ENCODE data around the gene ANLN. TPM values are rescaled to one million over a fixed set of nuclear protein-coding genes. Genes with fewer than 3 reads are reported as not detected.

Gene ANLN
- total and polyA plus RNA-seq, 9 of the 15 experiments (the other 6 are each of a cell fraction or from before 2014, with no cell fraction given): 18.1 to 66.2 (median 38.7) TPM

DNA sequence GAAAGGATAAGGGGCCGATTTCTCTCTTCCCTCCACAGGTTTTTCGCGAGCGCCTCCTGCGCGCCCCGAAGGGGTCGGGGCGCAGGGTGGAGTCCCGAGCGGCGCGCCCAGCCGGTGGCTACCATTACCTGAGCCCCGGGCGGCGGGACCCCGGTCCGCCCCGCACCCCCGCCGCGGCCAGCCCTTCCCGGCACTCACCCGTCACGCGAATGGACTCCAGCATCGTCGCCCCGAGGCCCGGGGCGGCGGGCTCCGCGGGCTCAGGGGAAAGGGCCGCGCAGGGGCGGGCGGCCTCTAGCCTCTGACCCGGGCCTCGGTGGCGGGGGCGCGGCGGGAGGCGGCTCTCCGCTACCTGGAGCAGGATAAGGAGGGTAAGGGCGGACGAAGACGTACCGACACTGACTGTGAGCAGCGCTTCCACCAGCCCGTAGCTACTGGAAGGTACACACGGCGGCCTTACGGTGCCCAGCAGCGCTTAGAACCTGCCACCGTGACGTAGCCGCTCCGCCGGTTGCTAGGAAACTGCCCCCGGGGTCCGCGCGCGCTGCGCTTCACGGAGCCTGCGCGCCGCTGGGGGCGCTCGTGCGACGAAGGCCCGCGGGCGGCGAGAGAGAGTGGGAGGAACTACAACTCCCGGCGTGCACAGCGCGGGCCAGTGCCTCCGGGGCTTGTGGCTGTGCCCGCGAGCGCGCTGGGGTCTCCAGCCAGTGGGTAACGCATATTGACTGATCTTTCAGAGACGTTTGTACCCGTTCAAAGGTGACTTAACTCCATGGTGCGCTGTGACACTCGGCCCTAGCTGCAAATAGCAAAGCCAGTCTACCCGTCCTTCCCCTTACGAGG, 22.7 kb upstream of the ANLN start (continued):
- TF ChIP-seq, protein P1, sequence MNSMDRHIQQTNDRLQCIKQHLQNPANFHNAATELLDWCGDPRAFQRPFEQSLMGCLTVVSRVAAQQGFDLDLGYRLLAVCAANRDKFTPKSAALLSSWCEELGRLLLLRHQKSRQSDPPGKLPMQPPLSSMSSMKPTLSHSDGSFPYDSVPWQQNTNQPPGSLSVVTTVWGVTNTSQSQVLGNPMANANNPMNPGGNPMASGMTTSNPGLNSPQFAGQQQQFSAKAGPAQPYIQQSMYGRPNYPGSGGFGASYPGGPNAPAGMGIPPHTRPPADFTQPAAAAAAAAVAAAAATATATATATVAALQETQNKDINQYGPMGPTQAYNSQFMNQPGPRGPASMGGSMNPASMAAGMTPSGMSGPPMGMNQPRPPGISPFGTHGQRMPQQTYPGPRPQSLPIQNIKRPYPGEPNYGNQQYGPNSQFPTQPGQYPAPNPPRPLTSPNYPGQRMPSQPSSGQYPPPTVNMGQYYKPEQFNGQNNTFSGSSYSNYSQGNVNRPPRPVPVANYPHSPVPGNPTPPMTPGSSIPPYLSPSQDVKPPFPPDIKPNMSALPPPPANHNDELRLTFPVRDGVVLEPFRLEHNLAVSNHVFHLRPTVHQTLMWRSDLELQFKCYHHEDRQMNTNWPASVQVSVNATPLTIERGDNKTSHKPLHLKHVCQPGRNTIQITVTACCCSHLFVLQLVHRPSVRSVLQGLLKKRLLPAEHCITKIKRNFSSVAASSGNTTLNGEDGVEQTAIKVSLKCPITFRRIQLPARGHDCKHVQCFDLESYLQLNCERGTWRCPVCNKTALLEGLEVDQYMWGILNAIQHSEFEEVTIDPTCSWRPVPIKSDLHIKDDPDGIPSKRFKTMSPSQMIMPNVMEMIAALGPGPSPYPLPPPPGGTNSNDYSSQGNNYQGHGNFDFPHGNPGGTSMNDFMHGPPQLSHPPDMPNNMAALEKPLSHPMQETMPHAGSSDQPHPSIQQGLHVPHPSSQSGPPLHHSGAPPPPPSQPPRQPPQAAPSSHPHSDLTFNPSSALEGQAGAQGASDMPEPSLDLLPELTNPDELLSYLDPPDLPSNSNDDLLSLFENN (IDR thresholded peaks at IDR 0.05; ENCODE audit: low read depth in 2 of 2, low read length in 2 of 2): no peak
- TF ChIP-seq HNRNPH1 (optimal IDR thresholded peaks at IDR 0.05; ENCODE audit: low read depth, low read length) (no peak), CEBPG (CRISPR knock-in tag; IDR thresholded peaks at IDR 0.05) (no peak), CEBPG (tag; conservative IDR thresholded peaks at IDR 0.05 in 1 of 2, IDR thresholded peaks at IDR 0.05 in 1 of 2) (no peak), PML (IDR thresholded peaks at IDR 0.05; ENCODE audit: low read length) (no peak), RBM15 (IDR thresholded peaks at IDR 0.05; ENCODE audit: insufficient read depth, low read length) (no peak), ZNF699 (CRISPR knock-in tag; IDR thresholded peaks at IDR 0.05; ENCODE audit: insufficient replicate concordance) (no peak), PHB2 (IDR thresholded peaks at IDR 0.05; ENCODE audit: low read depth) (no peak), ZNF146 (CRISPR knock-in tag; IDR thresholded peaks at IDR 0.05; ENCODE audit: unreplicated experiment) (no peak), PRPF4 (IDR thresholded peaks at IDR 0.05; ENCODE audit: insufficient read depth, low read depth, low read length, poor library complexity, severe bottlenecking) (no peak), MEF2A (IDR thresholded peaks at IDR 0.05; ENCODE audit: control insufficient read depth, low read depth, low read length) (no peak), YY1 (IDR thresholded peaks at IDR 0.05; ENCODE audit: borderline replicate concordance in 1 of 3, control insufficient read depth in 1 of 3, extremely low read depth in 1 of 3, insufficient read depth in 3 of 3, insufficient read length in 1 of 3, insufficient replicate concordance in 2 of 3, low read depth in 1 of 3, low read length in 2 of 3) (peak in 2 of 3 experiments; percentile 44 to 64), MTA3 (IDR thresholded peaks at IDR 0.05; ENCODE audit: borderline replicate concordance) (peak; percentile 89; the same call in 1 of the 2 replicates), BRF1 (IDR thresholded peaks at IDR 0.05; ENCODE audit: borderline replicate concordance, extremely low read depth, insufficient read length) (no peak), CAMTA2 (CRISPR knock-in tag; conservative IDR thresholded peaks at IDR 0.05) (no peak), ZNF224 (CRISPR knock-in tag; IDR thresholded peaks at IDR 0.05) (no peak), RFX1 (IDR thresholded peaks at IDR 0.05) (peak; percentile 88)
- TF ChIP-seq, protein P2, sequence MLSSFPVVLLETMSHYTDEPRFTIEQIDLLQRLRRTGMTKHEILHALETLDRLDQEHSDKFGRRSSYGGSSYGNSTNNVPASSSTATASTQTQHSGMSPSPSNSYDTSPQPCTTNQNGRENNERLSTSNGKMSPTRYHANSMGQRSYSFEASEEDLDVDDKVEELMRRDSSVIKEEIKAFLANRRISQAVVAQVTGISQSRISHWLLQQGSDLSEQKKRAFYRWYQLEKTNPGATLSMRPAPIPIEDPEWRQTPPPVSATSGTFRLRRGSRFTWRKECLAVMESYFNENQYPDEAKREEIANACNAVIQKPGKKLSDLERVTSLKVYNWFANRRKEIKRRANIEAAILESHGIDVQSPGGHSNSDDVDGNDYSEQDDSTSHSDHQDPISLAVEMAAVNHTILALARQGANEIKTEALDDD (IDR thresholded peaks at IDR 0.05): no peak
- TF ChIP-seq, protein P3, sequence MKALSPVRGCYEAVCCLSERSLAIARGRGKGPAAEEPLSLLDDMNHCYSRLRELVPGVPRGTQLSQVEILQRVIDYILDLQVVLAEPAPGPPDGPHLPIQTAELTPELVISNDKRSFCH (CRISPR knock-in tag; IDR thresholded peaks at IDR 0.05): no peak
- TF ChIP-seq, protein P3 (tag; IDR thresholded peaks at IDR 0.05): peak; percentile 53
- TF ChIP-seq, protein P4, sequence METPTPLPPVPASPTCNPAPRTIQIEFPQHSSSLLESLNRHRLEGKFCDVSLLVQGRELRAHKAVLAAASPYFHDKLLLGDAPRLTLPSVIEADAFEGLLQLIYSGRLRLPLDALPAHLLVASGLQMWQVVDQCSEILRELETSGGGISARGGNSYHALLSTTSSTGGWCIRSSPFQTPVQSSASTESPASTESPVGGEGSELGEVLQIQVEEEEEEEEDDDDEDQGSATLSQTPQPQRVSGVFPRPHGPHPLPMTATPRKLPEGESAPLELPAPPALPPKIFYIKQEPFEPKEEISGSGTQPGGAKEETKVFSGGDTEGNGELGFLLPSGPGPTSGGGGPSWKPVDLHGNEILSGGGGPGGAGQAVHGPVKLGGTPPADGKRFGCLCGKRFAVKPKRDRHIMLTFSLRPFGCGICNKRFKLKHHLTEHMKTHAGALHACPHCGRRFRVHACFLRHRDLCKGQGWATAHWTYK (CRISPR knock-in tag; IDR thresholded peaks at IDR 0.05): 0 out of 2 replicates have a peak, but pooled peaks have one; percentile 54
